COR-L47 (cell line): Measurements from ENCODE around the gene KRTAP10-11.
"Not testable (repeated sequence)": the region's sequence is repeated elsewhere in the genome, so short reads cannot be mapped to it uniquely, and the experiment has no call there.

Source experiments
- DNase-seq: peaks from one replicate; lab custom pipeline; 2025; lab: John Stamatoyannopoulos, UW

The KRTAP10-11 gene

DNA sequence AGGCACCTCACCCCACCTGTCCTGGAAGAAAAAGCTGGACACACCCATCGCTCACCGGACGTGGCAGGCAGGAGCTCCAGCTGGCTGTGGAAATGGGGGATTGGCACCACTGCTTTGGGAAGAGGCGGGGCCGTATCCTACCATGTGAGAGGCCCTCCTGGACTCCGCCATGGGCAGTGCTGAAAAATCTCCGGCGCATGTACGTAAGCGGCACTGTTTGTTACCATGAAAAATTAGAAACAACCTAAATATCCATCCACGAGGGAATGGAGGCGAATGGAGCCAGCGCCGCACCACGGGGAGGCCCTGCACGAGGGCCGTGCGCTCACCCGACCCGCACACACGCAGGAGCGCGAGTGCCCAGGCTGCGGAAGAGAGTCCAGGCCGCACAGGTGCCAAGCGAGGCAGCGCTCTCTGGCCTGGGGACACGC lies 31.2 kb upstream of the KRTAP10-11 start:
- DNase-seq, result no peak

GRCh38 chr21:44615466-44615865 lies 30.7 kb upstream of the KRTAP10-11 start:
- DNase-seq, result no peak

DNA sequence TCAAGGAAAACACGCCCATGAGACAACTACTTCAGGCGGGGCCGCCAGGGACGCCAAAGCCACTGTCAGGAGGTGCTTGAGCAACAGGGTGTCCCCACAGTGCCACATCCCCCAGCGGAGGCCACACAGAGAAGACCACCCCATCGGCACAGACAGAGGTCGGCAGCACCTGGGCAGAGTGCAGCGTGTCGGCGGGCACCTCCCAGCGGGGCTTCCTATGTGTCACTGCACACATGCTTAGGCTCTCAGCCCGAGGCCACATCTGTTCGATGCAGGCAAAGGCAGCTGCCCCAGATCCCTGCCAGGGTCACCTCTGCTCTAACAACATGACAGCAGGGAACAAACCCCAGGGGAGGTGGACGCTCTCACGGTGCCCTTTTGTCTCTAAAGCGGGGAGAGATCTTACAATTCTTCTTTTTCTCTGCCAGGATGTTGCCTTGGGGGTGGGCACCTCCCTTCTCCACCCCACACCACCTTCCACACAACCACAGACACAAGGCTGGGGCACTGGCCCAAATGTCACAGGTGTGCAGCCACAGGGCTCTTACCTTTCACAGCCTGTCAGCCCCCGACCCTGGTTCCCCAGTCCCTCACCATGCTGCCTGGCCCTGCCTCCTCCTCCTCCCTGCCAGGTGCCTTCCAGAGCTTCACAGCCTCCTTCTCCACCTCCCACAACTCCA lies 30.2 kb upstream of the KRTAP10-11 start:
- no peak for DNase-seq

DNA sequence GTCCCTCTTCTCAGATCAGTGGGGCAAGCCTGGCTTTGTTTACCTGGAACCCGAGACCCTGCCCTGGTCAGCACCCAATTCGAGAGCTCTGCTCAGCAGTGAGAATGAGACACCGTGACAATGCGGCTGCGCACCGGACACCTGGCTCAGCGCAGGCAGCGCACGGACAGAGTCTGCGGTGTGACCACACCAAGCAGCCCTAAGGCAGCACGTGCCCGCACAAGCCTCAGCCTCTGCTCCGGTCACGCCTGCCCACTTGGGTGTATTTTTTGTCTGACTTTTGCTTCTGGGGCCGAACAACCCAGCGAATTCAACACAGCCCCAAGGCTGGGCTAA lies 29.7 kb upstream of the KRTAP10-11 start:
- no peak for DNase-seq

GRCh38 chr21:44617071-44617501 lies 29.1 kb upstream of the KRTAP10-11 start:
- DNase-seq, result no peak

- DNase-seq, result no peak
These were observed 27.7 kb upstream of the KRTAP10-11 start for GRCh38 chr21:44618504-44618903.

DNA sequence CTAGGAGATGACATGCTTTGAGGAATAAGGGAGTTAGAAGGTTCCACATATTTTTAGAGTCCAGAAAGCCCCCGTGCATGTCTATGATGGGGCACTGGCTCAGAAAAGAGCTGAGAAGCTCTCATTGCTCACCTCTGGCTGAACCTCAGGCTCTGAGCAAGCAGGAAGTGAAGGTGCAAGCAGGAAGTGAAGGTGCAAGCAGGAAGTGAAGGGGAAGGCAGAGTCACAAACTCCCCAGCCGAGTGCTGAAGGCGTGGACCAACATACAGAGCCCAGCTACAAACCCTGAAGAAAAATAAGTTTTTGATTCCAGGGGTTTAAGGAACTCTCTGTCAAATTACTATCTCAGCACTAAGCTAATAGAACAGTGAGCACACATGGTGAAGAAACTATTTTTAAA lies 27.3 kb upstream of the KRTAP10-11 start:
- DNase-seq, result no peak

- no peak for DNase-seq
These were observed 26.3 kb upstream of the KRTAP10-11 start for GRCh38 chr21:44619886-44620285.

- DNase-seq, result no peak
These were observed 22.6 kb upstream of the KRTAP10-11 start for GRCh38 chr21:44623575-44623974.

DNA sequence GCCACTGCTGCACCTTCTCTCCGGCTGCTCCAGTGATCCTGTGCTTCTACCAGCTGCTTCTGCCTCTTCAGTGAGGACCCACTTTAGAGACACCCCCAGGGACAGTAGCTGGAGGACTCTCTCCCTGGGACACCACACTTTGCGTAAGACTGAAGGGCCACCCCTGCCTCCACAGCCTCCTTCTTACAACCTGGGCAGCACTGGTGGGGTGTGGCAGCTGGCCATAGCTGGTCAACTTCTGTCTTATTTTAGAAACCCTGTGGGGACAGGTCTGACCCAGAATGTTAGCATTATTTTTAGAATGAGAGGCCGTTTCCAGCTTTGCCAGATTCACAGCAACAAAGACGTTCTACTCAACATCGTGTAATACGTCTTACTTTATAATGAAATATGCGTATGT lies 20.5 kb upstream of the KRTAP10-11 start:
- DNase-seq, result no peak

DNA sequence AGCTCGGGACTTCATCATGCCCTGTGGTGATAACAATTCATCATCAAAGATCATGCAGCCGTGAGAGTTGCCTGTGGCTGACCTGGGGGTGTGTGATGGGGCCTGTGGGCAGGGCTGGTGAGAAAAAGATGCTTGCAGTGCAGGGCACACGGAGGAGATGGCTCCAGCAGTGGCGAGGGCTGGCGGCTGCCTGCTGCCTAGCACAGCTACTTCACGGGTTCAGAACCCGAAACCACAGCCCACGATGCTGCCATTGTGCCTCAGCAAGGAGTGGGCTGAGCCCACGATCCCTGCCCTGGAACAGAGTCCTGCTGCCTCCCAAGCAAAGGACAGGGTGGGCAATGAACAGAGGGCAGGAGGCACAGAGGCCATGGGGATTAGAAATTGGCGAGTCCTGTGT lies 20.0 kb upstream of the KRTAP10-11 start:
- DNase-seq, result no peak

- no peak for DNase-seq
These were observed 19.5 kb upstream of the KRTAP10-11 start, which contains the start of gene KRTAP10-9 for GRCh38 chr21:44626673-44627143. KRTAP10-9 (plus strand) TSS chr21:44627093; CDS start chr21:44627172, 79 bp downstream.

DNA sequence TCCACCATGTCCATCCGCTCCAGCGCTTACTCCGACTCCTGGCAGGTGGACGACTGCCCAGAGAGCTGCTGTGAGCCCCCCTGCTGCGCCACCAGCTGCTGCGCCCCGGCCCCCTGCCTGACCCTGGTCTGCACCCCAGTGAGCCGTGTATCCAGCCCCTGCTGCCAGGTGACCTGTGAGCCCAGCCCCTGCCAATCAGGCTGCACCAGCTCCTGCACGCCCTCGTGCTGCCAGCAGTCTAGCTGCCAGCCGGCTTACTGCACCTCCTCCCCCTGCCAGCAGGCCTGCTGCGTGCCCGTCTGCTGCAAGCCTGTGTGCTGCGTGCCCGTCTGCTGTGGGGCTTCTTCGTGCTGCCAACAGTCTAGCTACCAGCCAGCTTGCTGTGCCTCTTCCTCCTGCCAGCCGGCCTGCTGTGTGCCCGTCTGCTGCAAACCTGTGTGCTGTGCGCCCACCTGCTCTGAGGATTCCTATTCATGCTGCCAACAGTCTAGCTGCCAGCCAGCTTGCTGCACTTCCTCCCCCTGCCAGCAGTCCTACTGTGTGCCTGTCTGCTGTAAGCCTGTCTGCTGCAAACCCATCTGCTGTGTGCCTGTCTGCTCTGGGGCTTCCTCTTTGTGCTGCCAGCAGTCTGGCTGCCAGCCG lies 18.9 kb upstream of the KRTAP10-11 start:
- DNase-seq, result not testable (repeated sequence)

GRCh38 chr21:44627831-44628233 lies 18.4 kb upstream of the KRTAP10-11 start:
- not testable (repeated sequence) for DNase-seq

DNA sequence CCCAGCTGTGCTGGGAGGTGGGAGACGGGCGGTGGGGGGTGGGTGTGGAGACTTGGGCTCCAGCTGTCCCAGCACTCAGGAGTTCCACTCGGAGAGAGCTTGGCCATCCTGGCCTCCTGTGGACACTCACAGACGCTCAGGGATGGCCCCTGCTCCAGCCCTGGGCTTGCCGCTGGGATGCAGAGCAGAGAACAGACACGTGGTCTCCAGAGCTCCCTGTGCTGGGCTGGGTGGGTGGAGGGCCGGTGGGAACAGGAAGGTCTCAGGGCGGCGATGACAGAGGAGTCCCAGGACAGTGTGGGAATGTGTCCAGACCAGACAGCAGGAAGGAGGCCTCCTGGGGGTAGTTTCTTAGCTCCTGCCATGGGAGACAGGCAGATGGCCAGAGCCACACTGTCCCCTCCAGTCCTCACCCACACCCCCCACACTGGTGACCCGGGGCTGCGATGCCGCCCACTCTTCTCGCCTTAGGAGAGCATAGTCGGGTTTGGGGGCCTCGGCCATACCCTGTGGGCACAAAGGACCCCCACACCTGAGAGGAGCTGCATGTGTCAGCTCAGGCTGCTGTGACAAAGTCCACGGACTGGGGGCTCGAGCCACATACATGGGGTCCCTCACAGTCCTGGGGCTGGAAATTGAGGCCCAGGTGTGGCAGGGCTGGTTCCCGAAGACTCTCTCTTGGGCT lies 17.4 kb upstream of the KRTAP10-11 start:
- DNase-seq, result no peak

GRCh38 chr21:44630440-44630839 lies 15.8 kb upstream of the KRTAP10-11 start:
- DNase-seq, result no peak

GRCh38 chr21:44632067-44632466 lies 14.1 kb upstream of the KRTAP10-11 start:
- DNase-seq, result no peak

- no peak for DNase-seq
These were observed 9.8 kb upstream of the KRTAP10-11 start for GRCh38 chr21:44636209-44637017.

DNA sequence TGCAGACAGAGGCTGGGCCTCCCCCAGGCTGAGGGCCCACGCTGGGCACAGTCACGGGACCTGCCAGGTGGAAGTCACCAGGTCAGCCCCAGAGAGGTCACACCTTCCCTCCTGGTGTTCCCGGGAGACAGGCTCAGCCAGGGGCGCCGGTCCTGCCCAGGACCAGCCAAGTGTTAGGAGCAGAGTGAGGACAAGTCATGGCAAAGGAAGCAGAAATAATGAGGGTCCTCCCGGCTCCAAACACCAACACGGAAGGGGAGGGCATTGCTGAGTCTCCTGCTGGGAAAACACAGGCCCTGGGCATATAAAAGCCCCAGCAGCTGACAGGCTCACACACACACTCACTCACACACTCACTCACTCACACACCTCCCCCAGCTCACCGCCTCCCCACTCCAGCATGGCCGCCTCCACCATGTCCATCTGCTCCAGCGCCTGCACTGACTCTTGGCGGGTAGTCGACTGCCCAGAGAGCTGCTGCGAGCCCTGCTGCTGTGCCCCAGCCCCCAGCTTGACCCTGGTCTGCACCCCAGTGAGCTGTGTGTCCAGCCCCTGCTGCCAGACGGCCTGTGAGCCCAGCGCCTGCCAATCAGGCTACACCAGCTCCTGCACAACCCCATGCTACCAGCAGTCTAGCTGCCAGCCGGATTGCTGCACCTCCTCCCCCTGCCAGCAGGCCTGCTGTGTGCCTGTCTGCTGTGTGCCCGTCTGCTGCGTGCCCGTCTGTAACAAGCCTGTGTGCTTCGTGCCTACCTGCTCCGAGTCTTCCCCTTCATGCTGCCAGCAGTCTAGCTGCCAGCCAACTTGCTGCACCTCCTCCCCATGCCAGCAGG lies 9.0 kb upstream of the KRTAP10-11 start, which contains the start of gene KRTAP10-10:
TSS of gene KRTAP10-10 (plus strand) at position 339 of the 833 bp plus-strand sequence. CDS start at position 401, 62 bp downstream.
- DNase-seq, result peak; percentile 89

GRCh38 chr21:44637851-44638348 lies 8.3 kb upstream of the KRTAP10-11 start:
- DNase-seq, result peak; percentile 62
